GM21576 (cell line): ENCODE measurements around the gene FXYD2.

Source experiments
- ATAC-seq: cut with Tn5 transposase; IDR thresholded peaks from one replicate; pipeline ENCODE4 v1.9.1; 2021; ENCODE audit warnings: mild to moderate bottlenecking, moderate library complexity; ENCODE audit not compliant: unreplicated experiment

The FXYD2 gene

GRCh38 chr11:117859061-117859460 is 34.5 kb upstream of the FXYD2 start:
- ATAC-seq, result no peak

GRCh38 chr11:117857734-117858414 is 33.3 kb upstream of the FXYD2 start:
- ATAC-seq, result no peak

GRCh38 chr11:117855912-117856651 is 31.5 kb upstream of the FXYD2 start:
- no peak for ATAC-seq

GRCh38 chr11:117855186-117855845 is 30.8 kb upstream of the FXYD2 start:
- ATAC-seq, result no peak

- ATAC-seq, result no peak
Observed at GRCh38 chr11:117852309-117852708, 27.8 kb upstream of the FXYD2 start.

- ATAC-seq, result no peak
Observed at GRCh38 chr11:117851852-117852251, 27.3 kb upstream of the FXYD2 start.

- ATAC-seq, result no peak
Observed at GRCh38 chr11:117851106-117851505, 26.6 kb upstream of the FXYD2 start.

GRCh38 chr11:117849781-117850414 is 25.4 kb upstream of the FXYD2 start:
- no peak for ATAC-seq

GRCh38 chr11:117843666-117844484 is 19.3 kb upstream of the FXYD2 start:
- no peak for ATAC-seq

GRCh38 chr11:117842131-117842941 is 17.8 kb upstream of the FXYD2 start:
- no peak for ATAC-seq

GRCh38 chr11:117841551-117842031 is 17.0 kb upstream of the FXYD2 start:
- ATAC-seq, result no peak

GRCh38 chr11:117840881-117841550 is 16.5 kb upstream of the FXYD2 start:
- ATAC-seq, result no peak

GRCh38 chr11:117839936-117840813 is 15.6 kb upstream of the FXYD2 start:
- ATAC-seq, result no peak

GRCh38 chr11:117839380-117839881 is 14.9 kb upstream of the FXYD2 start:
- ATAC-seq, result no peak

- ATAC-seq, result no peak
Observed at GRCh38 chr11:117838901-117839300, 14.4 kb upstream of the FXYD2 start.

- ATAC-seq, result no peak
Observed at GRCh38 chr11:117837791-117838190, 13.2 kb upstream of the FXYD2 start.

- ATAC-seq, result no peak
Observed at GRCh38 chr11:117837070-117837776, 12.7 kb upstream of the FXYD2 start.
